IMR-90 (cell line): ENCODE results near the gene PYGM. TPM values are rescaled to one million over a fixed set of nuclear protein-coding genes. Genes with fewer than 3 reads are reported as not detected.

Experiments
- ATAC-seq: fragments of 200-7000 bp; cut with Tn5 transposase; 2 replicates; pipeline ENCODE4 v1.9.1; 2020; ENCODE audit warnings: low read depth, mild to moderate bottlenecking, moderate library complexity
- BruUV-seq: library from RNA; stranded (reverse); fragments of 400-500 nt; replicated peaks from 2 replicates; lab custom pipeline; 2021; lab: Mats Ljungman, UMichigan
- CTCF ChIA-PET: fragments of 300-600 bp; formaldehyde crosslinking; extraction: SDS; loops from one replicate; lab custom pipeline; 2021; ENCODE audit warnings: antibody characterized with exemption; lab: Yijun Ruan, JAX
- POLR2A ChIA-PET: fragments of 300-600 bp; sonication (Branson Sonifier 250); formaldehyde crosslinking; loops from one replicate; lab custom pipeline; 2022; ENCODE audit warnings: antibody characterized with exemption; ENCODE audit not compliant: unreplicated experiment; lab: Charles Lee
- DNase-seq: peaks from one replicate; pipeline ENCODE4 v3.0.0; 2013
- H2AFZ ChIP-seq: replicated peaks from 2 replicates; pipeline ENCODE3; 2013; ENCODE audit warnings: low read length, mild to moderate bottlenecking; ENCODE audit not compliant: poor library complexity
- H2AK5ac ChIP-seq: 2 replicates; pipeline ENCODE4 v1.6.1; 2013; ENCODE audit warnings: low read depth, low read length, inconsistent platforms
- H2AK9ac ChIP-seq: replicated peaks from 2 replicates; pipeline ENCODE3; 2013; ENCODE audit warnings: mild to moderate bottlenecking, low read depth, low read length, moderate library complexity; ENCODE audit not compliant: poor library complexity
- H2BK120ac ChIP-seq: 2 replicates; pipeline ENCODE4 v1.6.1; 2013; ENCODE audit warnings: low read depth, low read length, inconsistent platforms
- H2BK15ac ChIP-seq: 3 replicates; pipeline ENCODE4 v1.6.1; 2013; ENCODE audit warnings: low read depth, low read length, inconsistent platforms
- H2BK20ac ChIP-seq: 2 replicates; pipeline ENCODE4 v1.6.1; 2013; ENCODE audit warnings: low read depth, mild to moderate bottlenecking, inconsistent platforms, low read length, moderate library complexity
- H2BK5ac ChIP-seq: 2 replicates; pipeline ENCODE4 v1.6.1; 2013; ENCODE audit warnings: mild to moderate bottlenecking, low read depth, low read length, inconsistent platforms; ENCODE audit not compliant: poor library complexity, severe bottlenecking
- H3K14ac ChIP-seq: replicated peaks from 2 replicates; pipeline ENCODE4 v1.6.1; 2013; ENCODE audit warnings: low read depth, low read length, inconsistent platforms
- H3K18ac ChIP-seq: 2 replicates; pipeline ENCODE4 v1.6.1; 2013; ENCODE audit warnings: low read depth, low read length, control low read depth
- H3K23ac ChIP-seq: 2 replicates; pipeline ENCODE4 v1.6.1; 2013; ENCODE audit warnings: low read depth, low read length, inconsistent platforms
- H3K27ac ChIP-seq: 2 replicates; pipeline ENCODE4 v1.5.1; 2013; ENCODE audit warnings: mild to moderate bottlenecking, control low read depth, low read length; ENCODE audit not compliant: insufficient read depth
- H3K27me3 ChIP-seq: 2 replicates; pipeline ENCODE4 v1.6.1; 2013; ENCODE audit warnings: low read length; ENCODE audit not compliant: control insufficient read depth, insufficient read depth
- H3K36me3 ChIP-seq: 2 replicates; pipeline ENCODE4 v1.6.1; 2013; ENCODE audit warnings: low read length, mixed read lengths; ENCODE audit not compliant: control insufficient read depth, insufficient read depth
- H3K4ac ChIP-seq: 2 replicates; pipeline ENCODE4 v1.6.1; 2013; ENCODE audit warnings: low read depth, low read length, inconsistent platforms
- H3K4me1 ChIP-seq: 2 replicates; pipeline ENCODE4 v1.6.1; 2013; ENCODE audit warnings: low read length, mixed read lengths; ENCODE audit not compliant: control insufficient read depth, insufficient read depth
- H3K4me2 ChIP-seq: 2 replicates; pipeline ENCODE4 v1.6.1; 2013; ENCODE audit warnings: low read depth, mild to moderate bottlenecking, control low read depth, low read length, moderate library complexity
- H3K4me3 ChIP-seq: 2 replicates; pipeline ENCODE4 v1.5.1; 2013; ENCODE audit warnings: low read depth, mild to moderate bottlenecking, control low read depth, low read length, moderate library complexity; ENCODE audit not compliant: insufficient read depth
- H3K56ac ChIP-seq: 2 replicates; pipeline ENCODE4 v1.6.1; 2013; ENCODE audit warnings: low read length, inconsistent platforms; ENCODE audit not compliant: insufficient read depth; ENCODE audit errors: extremely low read depth
- H3K79me1 ChIP-seq, 2 experiments: 2 replicates each; pipeline ENCODE4 v1.6.1; 2013; ENCODE audit warnings: low read length in 2 of 2, inconsistent platforms in 1 of 2, low read depth in 1 of 2
- H3K9ac ChIP-seq: 2 replicates; pipeline ENCODE4 v1.6.1; 2013; ENCODE audit warnings: low read depth, low read length, control low read depth
- H3K9me1 ChIP-seq: 2 replicates; pipeline ENCODE4 v1.6.1; 2013; ENCODE audit warnings: low read length, inconsistent platforms; ENCODE audit not compliant: insufficient read depth
- H3K9me3 ChIP-seq: 2 replicates; pipeline ENCODE4 v1.6.1; 2013; ENCODE audit warnings: low read length; ENCODE audit not compliant: control insufficient read depth, insufficient read depth
- H4K20me1 ChIP-seq: 2 replicates; pipeline ENCODE4 v1.6.1; 2013; ENCODE audit warnings: low read length, inconsistent platforms; ENCODE audit not compliant: insufficient read depth
- H4K5ac ChIP-seq: 2 replicates; pipeline ENCODE4 v1.6.1; 2013; ENCODE audit warnings: mild to moderate bottlenecking, low read depth, low read length, control low read depth
- H4K8ac ChIP-seq, 2 experiments: 2 replicates each; pipeline ENCODE4 v1.6.1; 2013; ENCODE audit warnings: low read depth in 2 of 2, low read length in 2 of 2, control low read depth in 1 of 2, inconsistent platforms in 1 of 2
- H4K91ac ChIP-seq: 2 replicates; pipeline ENCODE4 v1.6.1; 2013; ENCODE audit warnings: low read depth, low read length, inconsistent platforms; ENCODE audit not compliant: insufficient read depth
- BHLHE40 ChIP-seq: fragments of 150-350 bp; IDR thresholded peaks from 2 replicates; pipeline ENCODE4 v1.6.1; 2016; ENCODE audit warnings: mild to moderate bottlenecking, low read depth, low read length
- CEBPB ChIP-seq: IDR thresholded peaks from 2 replicates; pipeline ENCODE4 v1.6.1; 2012; ENCODE audit warnings: low read depth, low read length, improper control_type of control experiment
- CHD1 ChIP-seq: IDR thresholded peaks from 2 replicates; pipeline ENCODE4 v1.6.1; 2012; ENCODE audit warnings: low read depth, low read length, improper control_type of control experiment
- FOS ChIP-seq: fragments of 150-350 bp; IDR thresholded peaks from 2 replicates; pipeline ENCODE4 v1.6.1; 2016; ENCODE audit warnings: low read depth, low read length
- MAZ ChIP-seq: IDR thresholded peaks from 2 replicates; pipeline ENCODE4 v1.6.1; 2012; ENCODE audit warnings: low read depth, mild to moderate bottlenecking, low read length, improper control_type of control experiment, moderate library complexity, borderline replicate concordance
- MXI1 ChIP-seq: IDR thresholded peaks from 2 replicates; pipeline ENCODE4 v1.6.1; 2012; ENCODE audit warnings: low read depth, mild to moderate bottlenecking, low read length, moderate library complexity, borderline replicate concordance
- NFE2L2 ChIP-seq: fragments of 150-350 bp; IDR thresholded peaks from 2 replicates; pipeline ENCODE4 v1.6.1; 2016; ENCODE audit warnings: low read depth, mild to moderate bottlenecking, low read length
- POLR2A ChIP-seq: IDR thresholded peaks from 2 replicates; pipeline ENCODE4 v1.6.1; 2012; ENCODE audit warnings: mild to moderate bottlenecking, low read depth, low read length
- RAD21 ChIP-seq: IDR thresholded peaks from 2 replicates; pipeline ENCODE4 v1.6.1; 2012; ENCODE audit warnings: low read length, improper control_type of control experiment
- RCOR1 ChIP-seq: IDR thresholded peaks from 2 replicates; pipeline ENCODE4 v1.6.1; 2012; ENCODE audit warnings: mild to moderate bottlenecking, low read length, improper control_type of control experiment; ENCODE audit not compliant: insufficient replicate concordance
- SMC3 ChIP-seq: fragments of 150-350 bp; IDR thresholded peaks from 2 replicates; pipeline ENCODE4 v1.6.1; 2016; ENCODE audit warnings: low read depth, mild to moderate bottlenecking, antibody characterized with exemption, low read length, moderate library complexity
- WGBS, 2 experiments: methylation state at CpG; one replicate each; pipeline versions ENCODE4 v1.1.5 to v1.1.7; 2013; ENCODE audit warnings: missing lambda C conversion rate in 2 of 2; ENCODE audit not compliant: insufficient read length in 1 of 2; ENCODE audit errors: extremely low coverage in 2 of 2; 5-methylcytosine and 5-hydroxymethylcytosine counted together
- dilution Hi-C: fragments of 300-500 bp; cut with HindIII; formaldehyde crosslinking; loops from one replicate; pipeline ENCODE4 v1.14.3; 2018; ENCODE audit warnings: low sequenced_read_pairs; ENCODE audit not compliant: unreplicated experiment
- in situ Hi-C: fragments of 300-500 bp; cut with MboI; formaldehyde crosslinking; loops from 3 replicates; pipeline ENCODE4 v1.14.3; 2019; ENCODE audit warnings: low sequenced_read_pairs, inconsistent platforms, mixed read lengths
- intact Hi-C: fragments of 100-400 bp; cut with micrococcal nuclease; formaldehyde crosslinking; loops from 2 replicates; pipeline ENCODE4 v1.10.0; 2022
- polyA plus RNA-seq, 3 experiments: library from polyadenylated mRNA; depleted of rRNA; stranded (reverse); fragments of >200 nt; gene quantifications; 2 replicates each; pipeline ENCODE4 v1.2.3, GENCODE V29; 2012; ENCODE audit warnings: low replicate concordance in 1 of 3
- total RNA-seq: library from RNA; depleted of rRNA; stranded (reverse); fragments of >200 nt; gene quantifications from 2 replicates; pipeline ENCODE4 v1.2.3, GENCODE V29; 2012
- TF ChIP-seq, protein P1 (sequence below): conservative IDR thresholded peaks from 2 replicates; pipeline ENCODE4 v1.5.1; 2012; ENCODE audit warnings: mild to moderate bottlenecking, low read depth, low read length, improper control_type of control experiment
- TF ChIP-seq, protein P2 (sequence below): fragments of 150-350 bp; IDR thresholded peaks from 2 replicates; pipeline ENCODE4 v1.6.1; 2016; ENCODE audit warnings: low read depth, mild to moderate bottlenecking, low read length, moderate library complexity, borderline replicate concordance

The PYGM gene
- total and polyA plus RNA-seq, 2 of the 4 experiments (the other 2 are of a cell fraction), result 0.18 to 0.21 TPM

DNA sequence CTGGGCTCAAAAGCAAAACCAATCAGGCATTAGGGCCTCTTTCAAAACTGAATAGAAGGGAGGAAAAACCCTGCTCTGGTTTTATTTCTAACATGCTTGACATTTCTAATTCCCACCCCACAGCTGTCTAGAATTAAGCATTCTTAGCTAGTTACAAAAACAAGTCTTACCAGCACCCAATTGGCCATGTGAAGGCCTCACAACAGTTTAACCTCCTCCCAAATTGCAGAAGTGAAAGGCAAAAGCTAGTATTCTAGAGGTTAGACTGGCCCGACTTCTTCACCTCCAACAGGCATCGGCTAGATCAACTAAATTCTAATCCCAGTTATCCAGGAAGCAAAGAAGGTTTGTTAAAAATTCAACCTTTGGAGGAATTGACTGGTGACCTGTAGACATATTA is 12.1 kb upstream of the PYGM start:
- no peak overlapping the region for H2AK9ac ChIP-seq
- no peaks in the 10 kb centered on the region for H3K9me3 ChIP-seq
- WGBS, 2 experiments, result no CpG with 5 or more reads among the region's 2 CpGs
- H4K91ac ChIP-seq, result no peak overlapping the region
- CTCF ChIA-PET, result no interaction called here
- H4K8ac ChIP-seq, result no peak overlapping the region
- no peak overlapping the region for H3K4ac ChIP-seq
- H3K18ac ChIP-seq, result no peak overlapping the region
- no TSS peak for BruUV-seq
- no peak overlapping the region for H2AK5ac ChIP-seq
- H4K20me1 ChIP-seq, result peaks cover 91% of the 10 kb centered on the region
- in situ Hi-C loops (no loop called here), intact Hi-C loops (no loop called here), dilution Hi-C loops (no loop called here)
- H3K36me3 ChIP-seq, result peaks cover 80% of the 10 kb centered on the region
- no peak overlapping the region for H4K5ac ChIP-seq
- no peak for ATAC-seq
- no peak overlapping the region for H2AFZ ChIP-seq
- TF ChIP-seq, protein P1, sequence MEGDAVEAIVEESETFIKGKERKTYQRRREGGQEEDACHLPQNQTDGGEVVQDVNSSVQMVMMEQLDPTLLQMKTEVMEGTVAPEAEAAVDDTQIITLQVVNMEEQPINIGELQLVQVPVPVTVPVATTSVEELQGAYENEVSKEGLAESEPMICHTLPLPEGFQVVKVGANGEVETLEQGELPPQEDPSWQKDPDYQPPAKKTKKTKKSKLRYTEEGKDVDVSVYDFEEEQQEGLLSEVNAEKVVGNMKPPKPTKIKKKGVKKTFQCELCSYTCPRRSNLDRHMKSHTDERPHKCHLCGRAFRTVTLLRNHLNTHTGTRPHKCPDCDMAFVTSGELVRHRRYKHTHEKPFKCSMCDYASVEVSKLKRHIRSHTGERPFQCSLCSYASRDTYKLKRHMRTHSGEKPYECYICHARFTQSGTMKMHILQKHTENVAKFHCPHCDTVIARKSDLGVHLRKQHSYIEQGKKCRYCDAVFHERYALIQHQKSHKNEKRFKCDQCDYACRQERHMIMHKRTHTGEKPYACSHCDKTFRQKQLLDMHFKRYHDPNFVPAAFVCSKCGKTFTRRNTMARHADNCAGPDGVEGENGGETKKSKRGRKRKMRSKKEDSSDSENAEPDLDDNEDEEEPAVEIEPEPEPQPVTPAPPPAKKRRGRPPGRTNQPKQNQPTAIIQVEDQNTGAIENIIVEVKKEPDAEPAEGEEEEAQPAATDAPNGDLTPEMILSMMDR, result no peak
- no peak for TF ChIP-seq CEBPB
- TF ChIP-seq, protein P2, sequence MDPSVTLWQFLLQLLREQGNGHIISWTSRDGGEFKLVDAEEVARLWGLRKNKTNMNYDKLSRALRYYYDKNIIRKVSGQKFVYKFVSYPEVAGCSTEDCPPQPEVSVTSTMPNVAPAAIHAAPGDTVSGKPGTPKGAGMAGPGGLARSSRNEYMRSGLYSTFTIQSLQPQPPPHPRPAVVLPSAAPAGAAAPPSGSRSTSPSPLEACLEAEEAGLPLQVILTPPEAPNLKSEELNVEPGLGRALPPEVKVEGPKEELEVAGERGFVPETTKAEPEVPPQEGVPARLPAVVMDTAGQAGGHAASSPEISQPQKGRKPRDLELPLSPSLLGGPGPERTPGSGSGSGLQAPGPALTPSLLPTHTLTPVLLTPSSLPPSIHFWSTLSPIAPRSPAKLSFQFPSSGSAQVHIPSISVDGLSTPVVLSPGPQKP, result no peak
- no peak for TF ChIP-seq MXI1
- TF ChIP-seq FOS, result no peak
- TF ChIP-seq RAD21, result no peak
- no peak for TF ChIP-seq RCOR1
- TF ChIP-seq CHD1, result no peak
- no peak for TF ChIP-seq POLR2A
- no peak for TF ChIP-seq BHLHE40
- TF ChIP-seq NFE2L2, result no peak
- TF ChIP-seq MAZ, result no peak
- TF ChIP-seq SMC3, result no peak
- H3K27ac ChIP-seq, result no peak overlapping the region
- peaks cover 51 to 89% of the 10 kb centered on the region in 2 experiments for H3K79me1 ChIP-seq
- H2BK15ac ChIP-seq, result no peak overlapping the region
- no peak overlapping the region for H2BK20ac ChIP-seq
- no peak overlapping the region for H2BK5ac ChIP-seq
- H3K4me3 ChIP-seq, result no peak overlapping the region
- H3K9me1 ChIP-seq, result no peaks in the 10 kb centered on the region; the same call in 1 of the 2 replicates
- H3K23ac ChIP-seq, result no peak overlapping the region
- H3K27me3 ChIP-seq, result no peaks in the 10 kb centered on the region
- H3K4me1 ChIP-seq, result peaks cover 1% of the 10 kb centered on the region
- no peak overlapping the region for H3K4me2 ChIP-seq
- no peak for DNase-seq
- no peak overlapping the region for H2BK120ac ChIP-seq
- H3K56ac ChIP-seq, result no peak overlapping the region
- H3K14ac ChIP-seq, result no peak overlapping the region
- POLR2A ChIA-PET, result no interaction called here
- H3K9ac ChIP-seq, result no peak overlapping the region
